ENCODE data around the gene CX3CR1. TPM values are rescaled to one million over a fixed set of nuclear protein-coding genes. Genes with fewer than 3 reads are reported as not detected.

CX3CR1 gene
- total RNA-seq, 4 donors from 2014 or later, result 1.1 to 7.6 (median 2.1) TPM; not detected in 1

- Histone ChIP-seq H3K27me3 (no peaks in the 10 kb centered on the region), H3K27ac (no peak overlapping the region), H3K36me3 (no peaks in the 10 kb centered on the region), H3K4me3 (no peak overlapping the region), H3K4me1 (no peaks in the 10 kb centered on the region), H3K9me3 (no peaks in the 10 kb centered on the region)
- TF ChIP-seq CTCF (IDR thresholded peaks at IDR 0.05), result no peak
- TF ChIP-seq POLR2A (IDR thresholded peaks at IDR 0.05), result no peak
- no peak for DNase-seq
- intact Hi-C loops (cut with DNase I; ENCODE audit: low total_unique reads), result no loop called here
Observed at GRCh38 chr3:39275963-39276593, 3.8 kb downstream of the CX3CR1 start.

GRCh38 chr3:39275052-39275451, 4.8 kb downstream of the CX3CR1 start:
- H3K36me3 ChIP-seq, result no peaks in the 10 kb centered on the region
- H3K9me3 ChIP-seq, result no peaks in the 10 kb centered on the region
- no peaks in the 10 kb centered on the region for H3K27me3 ChIP-seq
- TF ChIP-seq POLR2A (IDR thresholded peaks at IDR 0.05) (no peak), CTCF (IDR thresholded peaks at IDR 0.05) (no peak)
- DNase-seq, result no peak
- no peak overlapping the region for H3K27ac ChIP-seq
- intact Hi-C loops (cut with DNase I; ENCODE audit: low total_unique reads), result no loop called here
- no peaks in the 10 kb centered on the region for H3K4me1 ChIP-seq
- H3K4me3 ChIP-seq, result no peak overlapping the region

GRCh38 chr3:39273119-39273518, 6.7 kb downstream of the CX3CR1 start:
- Histone ChIP-seq H3K4me3 (no peak overlapping the region), H3K36me3 (no peaks in the 10 kb centered on the region), H3K27me3 (no peaks in the 10 kb centered on the region), H3K4me1 (no peaks in the 10 kb centered on the region), H3K27ac (no peak overlapping the region), H3K9me3 (no peaks in the 10 kb centered on the region)
- TF ChIP-seq CTCF (IDR thresholded peaks at IDR 0.05) (no peak), POLR2A (IDR thresholded peaks at IDR 0.05) (no peak)
- DNase-seq, result no peak
- intact Hi-C loops (cut with DNase I; ENCODE audit: low total_unique reads), result no loop called here

- Histone ChIP-seq H3K9me3 (no peaks in the 10 kb centered on the region), H3K27me3 (no peaks in the 10 kb centered on the region)
- no peak for TF ChIP-seq POLR2A (IDR thresholded peaks at IDR 0.05)
- TF ChIP-seq CTCF (IDR thresholded peaks at IDR 0.05), result no peak
Observed at GRCh38 chr3:39272191-39272590, 7.6 kb downstream of the CX3CR1 start.

GRCh38 chr3:39271363-39271914, 8.4 kb downstream of the CX3CR1 start:
- no peak overlapping the region for H3K27ac ChIP-seq
- intact Hi-C loops (cut with DNase I; ENCODE audit: low total_unique reads), result no loop called here
- no peak for DNase-seq

More at GRCh38 chr3:39272191-39272590, 7.6 kb downstream of the CX3CR1 start:
- H3K4me3 ChIP-seq, result no peak overlapping the region
- H3K36me3 ChIP-seq, result no peaks in the 10 kb centered on the region
- no peak for DNase-seq
- intact Hi-C loops (cut with DNase I; ENCODE audit: low total_unique reads), result no loop called here
- no peaks in the 10 kb centered on the region for H3K4me1 ChIP-seq
- no peak overlapping the region for H3K27ac ChIP-seq

More at GRCh38 chr3:39271363-39271914, 8.4 kb downstream of the CX3CR1 start:
- H3K9me3 ChIP-seq, result no peaks in the 10 kb centered on the region
- TF ChIP-seq CTCF (IDR thresholded peaks at IDR 0.05), result no peak
- TF ChIP-seq POLR2A (IDR thresholded peaks at IDR 0.05), result no peak
- no peaks in the 10 kb centered on the region for H3K27me3 ChIP-seq
- no peaks in the 10 kb centered on the region for H3K36me3 ChIP-seq
- no peak overlapping the region for H3K4me3 ChIP-seq
- H3K4me1 ChIP-seq, result no peaks in the 10 kb centered on the region

Measured in uterus (tissue), 4 donors.